ENCODE data around the gene CARHSP1.
"Not testable (repeated sequence)": the region's sequence is repeated elsewhere in the genome, so short reads cannot be mapped to it uniquely, and the experiment has no call there.

The CARHSP1 gene

GRCh38 chr16:8882041-8882617, 13.3 kb upstream of the CARHSP1 start, which contains the start of gene LITAFD:
TSS of gene LITAFD (plus strand) at chr16:8882351. CDS start at chr16:8884356, 2,005 bp downstream.
- H3K9ac ChIP-seq (ENCODE audit: low read length in 2 of 2) = no peak within 1 kb of the TSS
- peaks cover 8% of the 10 kb centered on the region for H3K4me1 ChIP-seq (ENCODE audit: control insufficient read depth, insufficient read depth, low read length)
- no peak within 1 kb of the TSS for H3K27ac ChIP-seq (ENCODE audit: low read length)
- no peaks in the 10 kb centered on the region for H3K9me3 ChIP-seq (ENCODE audit: control insufficient read depth in 2 of 2, low read length in 2 of 2)
- peaks cover 0 to under 1% of the 10 kb centered on the region in 2 donors for H3K36me3 ChIP-seq (ENCODE audit: control insufficient read depth in 2 of 2, insufficient read depth in 2 of 2, low read length in 2 of 2)
- no peak within 1 kb of the TSS for H3K4me3 ChIP-seq (ENCODE audit: low read length in 2 of 2)
- H3K27me3 ChIP-seq (ENCODE audit: control insufficient read depth in 1 of 2, insufficient read depth in 2 of 2, low read length in 2 of 2) = peaks cover 3 to 5% of the 10 kb centered on the region in 2 donors

- Histone ChIP-seq H3K9ac (ENCODE audit: low read length in 2 of 2) (no peak overlapping the region), H3K4me1 (ENCODE audit: control insufficient read depth, insufficient read depth, low read length) (peaks cover 6% of the 10 kb centered on the region), H3K4me3 (ENCODE audit: low read length in 2 of 2) (no peak overlapping the region), H3K36me3 (ENCODE audit: control insufficient read depth in 2 of 2, insufficient read depth in 2 of 2, low read length in 2 of 2) (no peaks in the 10 kb centered on the region), H3K27ac (ENCODE audit: low read length) (no peak overlapping the region), H3K9me3 (ENCODE audit: control insufficient read depth in 2 of 2, low read length in 2 of 2) (no peaks in the 10 kb centered on the region), H3K27me3 (ENCODE audit: control insufficient read depth in 1 of 2, insufficient read depth in 2 of 2, low read length in 2 of 2) (peaks cover 3 to 5% of the 10 kb centered on the region in 2 donors)
Observed at GRCh38 chr16:8880839-8881510, 12.2 kb upstream of the CARHSP1 start.

GRCh38 chr16:8878523-8878911, 9.7 kb upstream of the CARHSP1 start:
- H3K27me3 ChIP-seq (ENCODE audit: control insufficient read depth in 1 of 2, insufficient read depth in 2 of 2, low read length in 2 of 2) = no peaks in the 10 kb centered on the region
- no peak overlapping the region for H3K27ac ChIP-seq (ENCODE audit: low read length)
- no peaks in the 10 kb centered on the region for H3K9me3 ChIP-seq (ENCODE audit: control insufficient read depth in 2 of 2, low read length in 2 of 2)
- H3K36me3 ChIP-seq (ENCODE audit: control insufficient read depth in 2 of 2, insufficient read depth in 2 of 2, low read length in 2 of 2) = no peaks in the 10 kb centered on the region
- no peak overlapping the region for H3K9ac ChIP-seq (ENCODE audit: low read length in 2 of 2)
- no peak overlapping the region for H3K4me3 ChIP-seq (ENCODE audit: low read length in 2 of 2)
- H3K4me1 ChIP-seq (ENCODE audit: control insufficient read depth, insufficient read depth, low read length) = no peaks in the 10 kb centered on the region

- H3K9me3 ChIP-seq (ENCODE audit: control insufficient read depth in 2 of 2, low read length in 2 of 2) = no peaks in the 10 kb centered on the region
- no peak overlapping the region for H3K9ac ChIP-seq (ENCODE audit: low read length in 2 of 2)
- H3K27ac ChIP-seq (ENCODE audit: low read length) = no peak overlapping the region
- no peaks in the 10 kb centered on the region for H3K36me3 ChIP-seq (ENCODE audit: control insufficient read depth in 2 of 2, insufficient read depth in 2 of 2, low read length in 2 of 2)
- H3K27me3 ChIP-seq (ENCODE audit: control insufficient read depth in 1 of 2, insufficient read depth in 2 of 2, low read length in 2 of 2) = no peaks in the 10 kb centered on the region
- H3K4me3 ChIP-seq (ENCODE audit: low read length in 2 of 2) = no peak overlapping the region
- no peaks in the 10 kb centered on the region for H3K4me1 ChIP-seq (ENCODE audit: control insufficient read depth, insufficient read depth, low read length)
Observed at GRCh38 chr16:8877894-8878522, 9.2 kb upstream of the CARHSP1 start.

- H3K9ac ChIP-seq (ENCODE audit: low read length in 2 of 2); H3K4me1 ChIP-seq (ENCODE audit: control insufficient read depth, insufficient read depth, low read length); H3K27me3 ChIP-seq (ENCODE audit: control insufficient read depth in 1 of 2, insufficient read depth in 2 of 2, low read length in 2 of 2); H3K27ac ChIP-seq (ENCODE audit: low read length); H3K36me3 ChIP-seq (ENCODE audit: control insufficient read depth in 2 of 2, insufficient read depth in 2 of 2, low read length in 2 of 2); H3K9me3 ChIP-seq (ENCODE audit: control insufficient read depth in 2 of 2, low read length in 2 of 2); H3K4me3 ChIP-seq (ENCODE audit: low read length in 2 of 2): not testable (repeated sequence)
Observed at GRCh38 chr16:8875317-8875716, 6.5 kb upstream of the CARHSP1 start.

- no peaks in the 10 kb centered on the region for H3K36me3 ChIP-seq (ENCODE audit: control insufficient read depth in 2 of 2, insufficient read depth in 2 of 2, low read length in 2 of 2)
- no peak overlapping the region for H3K4me3 ChIP-seq (ENCODE audit: low read length in 2 of 2)
- no peak overlapping the region for H3K9ac ChIP-seq (ENCODE audit: low read length in 2 of 2)
- H3K27me3 ChIP-seq (ENCODE audit: control insufficient read depth in 1 of 2, insufficient read depth in 2 of 2, low read length in 2 of 2) = no peaks in the 10 kb centered on the region
- H3K4me1 ChIP-seq (ENCODE audit: control insufficient read depth, insufficient read depth, low read length) = no peaks in the 10 kb centered on the region
- no peaks in the 10 kb centered on the region for H3K9me3 ChIP-seq (ENCODE audit: control insufficient read depth in 2 of 2, low read length in 2 of 2)
- H3K27ac ChIP-seq (ENCODE audit: low read length) = no peak overlapping the region
Observed at GRCh38 chr16:8874388-8874787, 5.6 kb upstream of the CARHSP1 start.

GRCh38 chr16:8873866-8874195, 5.0 kb upstream of the CARHSP1 start:
- H3K27me3 ChIP-seq (ENCODE audit: control insufficient read depth in 1 of 2, insufficient read depth in 2 of 2, low read length in 2 of 2); H3K9ac ChIP-seq (ENCODE audit: low read length in 2 of 2); H3K27ac ChIP-seq (ENCODE audit: low read length); H3K4me3 ChIP-seq (ENCODE audit: low read length in 2 of 2); H3K4me1 ChIP-seq (ENCODE audit: control insufficient read depth, insufficient read depth, low read length); H3K36me3 ChIP-seq (ENCODE audit: control insufficient read depth in 2 of 2, insufficient read depth in 2 of 2, low read length in 2 of 2); H3K9me3 ChIP-seq (ENCODE audit: control insufficient read depth in 2 of 2, low read length in 2 of 2): not testable (repeated sequence)

- H3K36me3 ChIP-seq (ENCODE audit: control insufficient read depth in 2 of 2, insufficient read depth in 2 of 2, low read length in 2 of 2) = no peaks in the 10 kb centered on the region
- H3K9me3 ChIP-seq (ENCODE audit: control insufficient read depth in 2 of 2, low read length in 2 of 2) = no peaks in the 10 kb centered on the region
- peaks cover under 1% of the 10 kb centered on the region for H3K4me1 ChIP-seq (ENCODE audit: control insufficient read depth, insufficient read depth, low read length)
- H3K27ac ChIP-seq (ENCODE audit: low read length) = no peak overlapping the region
- H3K9ac ChIP-seq (ENCODE audit: low read length in 2 of 2) = no peak overlapping the region
- no peaks in the 10 kb centered on the region for H3K27me3 ChIP-seq (ENCODE audit: control insufficient read depth in 1 of 2, insufficient read depth in 2 of 2, low read length in 2 of 2)
- H3K4me3 ChIP-seq (ENCODE audit: low read length in 2 of 2) = no peak overlapping the region
Observed at GRCh38 chr16:8872967-8873865, 4.4 kb upstream of the CARHSP1 start.

GRCh38 chr16:8872071-8872470, 3.3 kb upstream of the CARHSP1 start:
- no peaks in the 10 kb centered on the region for H3K36me3 ChIP-seq (ENCODE audit: control insufficient read depth in 2 of 2, insufficient read depth in 2 of 2, low read length in 2 of 2)
- H3K27ac ChIP-seq (ENCODE audit: low read length) = no peak overlapping the region
- no peaks in the 10 kb centered on the region for H3K9me3 ChIP-seq (ENCODE audit: control insufficient read depth in 2 of 2, low read length in 2 of 2)
- peaks cover 12% of the 10 kb centered on the region for H3K4me1 ChIP-seq (ENCODE audit: control insufficient read depth, insufficient read depth, low read length)
- no peak overlapping the region for H3K4me3 ChIP-seq (ENCODE audit: low read length in 2 of 2)
- H3K27me3 ChIP-seq (ENCODE audit: control insufficient read depth in 1 of 2, insufficient read depth in 2 of 2, low read length in 2 of 2) = peaks cover 0 to 2% of the 10 kb centered on the region in 2 donors
- H3K9ac ChIP-seq (ENCODE audit: low read length in 2 of 2) = no peak overlapping the region

GRCh38 chr16:8869988-8870241, 1.1 kb upstream of the CARHSP1 start:
- H3K4me1 ChIP-seq (ENCODE audit: control insufficient read depth, insufficient read depth, low read length) = peaks cover 27% of the 10 kb centered on the region
- not testable (repeated sequence) for H3K4me3 ChIP-seq (ENCODE audit: low read length in 2 of 2); H3K9ac ChIP-seq (ENCODE audit: low read length in 2 of 2); H3K36me3 ChIP-seq (ENCODE audit: control insufficient read depth in 2 of 2, insufficient read depth in 2 of 2, low read length in 2 of 2); H3K27ac ChIP-seq (ENCODE audit: low read length); H3K9me3 ChIP-seq (ENCODE audit: control insufficient read depth in 2 of 2, low read length in 2 of 2)
- H3K27me3 ChIP-seq (ENCODE audit: control insufficient read depth in 1 of 2, insufficient read depth in 2 of 2, low read length in 2 of 2) = peaks cover 2 to 11% of the 10 kb centered on the region in 2 donors

Data from stomach smooth muscle (tissue), 2 donors.